Suprapubic skin (tissue), 3 donors: ENCODE measurements around the gene PNPLA4.

Experiments used
- POLR2AphosphoS5 ChIP-seq, 3 donors: sonication (generic); formaldehyde crosslinking; IDR thresholded peaks; one replicate each; pipeline ENCODE4 v1.6.1; 2017; ENCODE audit warnings: antibody characterized with exemption in 3 of 3
- TF ChIP-seq, protein P1 (sequence below), 2 donors: fragments of 200-600 bp in 1 of 2; fragments of 450-650 bp in 1 of 2; sonication (generic) in 1 of 2; IDR thresholded peaks; one replicate each; pipeline ENCODE4 v1.5.1; 2016 to 2019; ENCODE audit warnings: antibody characterized with exemption in 2 of 2, mild to moderate bottlenecking in 1 of 2, moderate library complexity in 1 of 2

DNA sequence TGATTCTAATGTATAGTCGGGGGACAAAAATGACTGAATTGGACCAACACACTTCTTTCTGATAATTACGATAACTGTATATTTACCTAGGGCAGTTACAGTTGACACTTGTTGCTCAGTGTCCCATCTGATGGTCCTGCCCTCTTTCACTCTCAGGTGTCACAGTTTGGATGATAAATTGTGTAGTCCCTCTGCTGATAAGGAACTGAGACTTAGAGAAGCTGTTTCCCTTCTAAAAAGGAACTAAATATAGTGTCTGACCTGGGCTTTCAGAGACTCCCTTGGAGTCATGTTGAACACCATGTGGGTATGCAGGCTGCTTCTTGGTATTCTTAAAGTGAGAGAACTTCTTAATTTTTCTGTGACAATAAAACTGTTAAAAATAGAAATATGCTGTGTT lies 23.7 kb upstream of the PNPLA4 start:
- TF ChIP-seq, protein P1, sequence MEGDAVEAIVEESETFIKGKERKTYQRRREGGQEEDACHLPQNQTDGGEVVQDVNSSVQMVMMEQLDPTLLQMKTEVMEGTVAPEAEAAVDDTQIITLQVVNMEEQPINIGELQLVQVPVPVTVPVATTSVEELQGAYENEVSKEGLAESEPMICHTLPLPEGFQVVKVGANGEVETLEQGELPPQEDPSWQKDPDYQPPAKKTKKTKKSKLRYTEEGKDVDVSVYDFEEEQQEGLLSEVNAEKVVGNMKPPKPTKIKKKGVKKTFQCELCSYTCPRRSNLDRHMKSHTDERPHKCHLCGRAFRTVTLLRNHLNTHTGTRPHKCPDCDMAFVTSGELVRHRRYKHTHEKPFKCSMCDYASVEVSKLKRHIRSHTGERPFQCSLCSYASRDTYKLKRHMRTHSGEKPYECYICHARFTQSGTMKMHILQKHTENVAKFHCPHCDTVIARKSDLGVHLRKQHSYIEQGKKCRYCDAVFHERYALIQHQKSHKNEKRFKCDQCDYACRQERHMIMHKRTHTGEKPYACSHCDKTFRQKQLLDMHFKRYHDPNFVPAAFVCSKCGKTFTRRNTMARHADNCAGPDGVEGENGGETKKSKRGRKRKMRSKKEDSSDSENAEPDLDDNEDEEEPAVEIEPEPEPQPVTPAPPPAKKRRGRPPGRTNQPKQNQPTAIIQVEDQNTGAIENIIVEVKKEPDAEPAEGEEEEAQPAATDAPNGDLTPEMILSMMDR (IDR thresholded peaks at IDR 0.05): no peak
- TF ChIP-seq POLR2AphosphoS5 (IDR thresholded peaks at IDR 0.05): no peak
